Measurements from ENCODE around the gene RAD51AP1. TPM values are rescaled to one million over a fixed set of nuclear protein-coding genes. Genes with fewer than 3 reads are reported as not detected.

Gene RAD51AP1
- polyA plus RNA-seq, 1 of the 3 experiments (the other 2 are of a cell fraction) = 6.0 TPM

GRCh38 chr12:4557586-4557985 is 18.9 kb downstream of the RAD51AP1 start:
- no peaks in the 10 kb centered on the region for H3K9me3 ChIP-seq
- WGBS (ENCODE audit: low lambda C conversion rate) = 89% methylated on average over 5 of the region's 5 CpGs
- H3K4me1 ChIP-seq (ENCODE audit: control insufficient read depth in 1 of 2, insufficient read depth in 2 of 2, low read depth in 1 of 2, low read length in 1 of 2) = peaks cover 0 to 2% of the 10 kb centered on the region in 2 experiments; a peak in 1 of 4 replicates
- H3K9me2 ChIP-seq = no peaks in the 10 kb centered on the region
- DNase-seq = no peak
- H3K27me3 ChIP-seq (ENCODE audit: insufficient read depth) = no peaks in the 10 kb centered on the region
- H4K20me1 ChIP-seq (ENCODE audit: insufficient read depth) = no peaks in the 10 kb centered on the region
- H3K4me2 ChIP-seq = no peak overlapping the region
- CTCF ChIA-PET = interaction anchor here (1.1 kb wide), 1 partner anchor 15 kb away, joined by 4 read pairs; no protein-coding TSS in a partner anchor
- POLR2A ChIA-PET = no interaction called here
- H3K4me3 ChIP-seq (ENCODE audit: low read depth in 2 of 2, low read length in 1 of 2) = no peak overlapping the region
- TF ChIP-seq TCF12 (IDR thresholded peaks at IDR 0.05) (no peak), RAD21 (IDR thresholded peaks at IDR 0.05; ENCODE audit: low read length) (no peak), FOSL2 (IDR thresholded peaks at IDR 0.05; ENCODE audit: borderline replicate concordance, low read depth) (no peak), SMC3 (IDR thresholded peaks at IDR 0.05; ENCODE audit: low read depth, low read length) (no peak), FOXJ3 (CRISPR knock-in tag; IDR thresholded peaks at IDR 0.05) (no peak), EP300 (IDR thresholded peaks at IDR 0.05; ENCODE audit: borderline replicate concordance in 1 of 2, low read depth in 1 of 2, low read length in 1 of 2) (no peak)
- no peak overlapping the region for H2AFZ ChIP-seq (ENCODE audit: low read depth)
- H3K36me3 ChIP-seq (replicated peaks in 1 of 2; ENCODE audit: control insufficient read depth in 1 of 2, insufficient read depth in 2 of 2, low read length in 1 of 2) = peaks cover 4 to 28% of the 10 kb centered on the region in 2 experiments
- H3F3A ChIP-seq (replicated peaks; ENCODE audit: insufficient read depth) = no peaks in the 10 kb centered on the region
- H3K79me2 ChIP-seq (ENCODE audit: insufficient read depth) = no peaks in the 10 kb centered on the region
- H3K9ac ChIP-seq = no peak overlapping the region
- H3K27ac ChIP-seq (ENCODE audit: low read depth in 2 of 2, low read length in 1 of 2) = no peak overlapping the region

- H4K20me1 ChIP-seq (ENCODE audit: insufficient read depth) = no peaks in the 10 kb centered on the region
- H3K36me3 ChIP-seq (replicated peaks in 1 of 2; ENCODE audit: control insufficient read depth in 1 of 2, insufficient read depth in 2 of 2, low read length in 1 of 2) = peaks cover 4 to 23% of the 10 kb centered on the region in 2 experiments
- H3K27me3 ChIP-seq (ENCODE audit: insufficient read depth) = no peaks in the 10 kb centered on the region
- ChIA-PET POLR2A (no interaction called here), CTCF (interaction anchor here (1.1 to 2.2 kb wide), 2 partner anchors 16 to 47 kb away, joined by 4 to 7 read pairs; no protein-coding TSS in a partner anchor)
- no peak for DNase-seq
- no peak overlapping the region for H3K27ac ChIP-seq (ENCODE audit: low read depth in 2 of 2, low read length in 1 of 2)
- H3F3A ChIP-seq (replicated peaks; ENCODE audit: insufficient read depth) = no peaks in the 10 kb centered on the region
- no peak overlapping the region for H3K9ac ChIP-seq
- WGBS (ENCODE audit: low lambda C conversion rate) = 95% methylated on average over 2 of the region's 2 CpGs
- no peaks in the 10 kb centered on the region for H3K9me2 ChIP-seq
- no peaks in the 10 kb centered on the region for H3K9me3 ChIP-seq
- peaks cover 0 to 2% of the 10 kb centered on the region in 2 experiments; a peak in 1 of 4 replicates for H3K4me1 ChIP-seq (ENCODE audit: control insufficient read depth in 1 of 2, insufficient read depth in 2 of 2, low read depth in 1 of 2, low read length in 1 of 2)
- TF ChIP-seq TAF1 (IDR thresholded peaks at IDR 0.05; ENCODE audit: borderline replicate concordance, low read depth, low read length) = no peak
- TF ChIP-seq ELF1 (IDR thresholded peaks at IDR 0.05) = no peak
- TF ChIP-seq CHD2 (IDR thresholded peaks at IDR 0.05; ENCODE audit: low read length, partially characterized antibody) = no peak
- no peak for TF ChIP-seq EP300 (IDR thresholded peaks at IDR 0.05; ENCODE audit: borderline replicate concordance in 1 of 2, low read depth in 1 of 2, low read length in 1 of 2)
- TF ChIP-seq FOXM1 (IDR thresholded peaks at IDR 0.05; ENCODE audit: low read depth) = no peak
- no peak for TF ChIP-seq FOSL2 (IDR thresholded peaks at IDR 0.05; ENCODE audit: borderline replicate concordance, low read depth)
- no peak for TF ChIP-seq REST (IDR thresholded peaks at IDR 0.05; ENCODE audit: low read depth, low read length)
- no peak for TF ChIP-seq MXI1 (IDR thresholded peaks at IDR 0.05; ENCODE audit: low read depth, low read length)
- no peak for TF ChIP-seq GATA2 (CRISPR knock-in tag; IDR thresholded peaks at IDR 0.05)
- TF ChIP-seq SIN3A (IDR thresholded peaks at IDR 0.05; ENCODE audit: borderline replicate concordance, low read depth, low read length) = no peak
- TF ChIP-seq RCOR1 (IDR thresholded peaks at IDR 0.05; ENCODE audit: low read length) = no peak
- TF ChIP-seq, protein P1, sequence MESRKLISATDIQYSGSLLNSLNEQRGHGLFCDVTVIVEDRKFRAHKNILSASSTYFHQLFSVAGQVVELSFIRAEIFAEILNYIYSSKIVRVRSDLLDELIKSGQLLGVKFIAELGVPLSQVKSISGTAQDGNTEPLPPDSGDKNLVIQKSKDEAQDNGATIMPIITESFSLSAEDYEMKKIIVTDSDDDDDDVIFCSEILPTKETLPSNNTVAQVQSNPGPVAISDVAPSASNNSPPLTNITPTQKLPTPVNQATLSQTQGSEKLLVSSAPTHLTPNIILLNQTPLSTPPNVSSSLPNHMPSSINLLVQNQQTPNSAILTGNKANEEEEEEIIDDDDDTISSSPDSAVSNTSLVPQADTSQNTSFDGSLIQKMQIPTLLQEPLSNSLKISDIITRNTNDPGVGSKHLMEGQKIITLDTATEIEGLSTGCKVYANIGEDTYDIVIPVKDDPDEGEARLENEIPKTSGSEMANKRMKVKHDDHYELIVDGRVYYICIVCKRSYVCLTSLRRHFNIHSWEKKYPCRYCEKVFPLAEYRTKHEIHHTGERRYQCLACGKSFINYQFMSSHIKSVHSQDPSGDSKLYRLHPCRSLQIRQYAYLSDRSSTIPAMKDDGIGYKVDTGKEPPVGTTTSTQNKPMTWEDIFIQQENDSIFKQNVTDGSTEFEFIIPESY (IDR thresholded peaks at IDR 0.05; ENCODE audit: borderline replicate concordance, low read depth) = no peak
- TF ChIP-seq PBX3 (IDR thresholded peaks at IDR 0.05) = no peak
- no peak for TF ChIP-seq NFIC (IDR thresholded peaks at IDR 0.05; ENCODE audit: borderline replicate concordance)
- H2AFZ ChIP-seq (ENCODE audit: low read depth) = no peak overlapping the region
- no peaks in the 10 kb centered on the region for H3K79me2 ChIP-seq (ENCODE audit: insufficient read depth)
- no peak overlapping the region for H3K4me2 ChIP-seq
- no peak overlapping the region for H3K4me3 ChIP-seq (ENCODE audit: low read depth in 2 of 2, low read length in 1 of 2)
Observed at GRCh38 chr12:4558171-4558570, 19.5 kb downstream of the RAD51AP1 start.

Data from SK-N-SH (cell line).